OCI-LY3 (cell line): Measurements from ENCODE around the gene SNX27.

Source experiments
- H2AFZ ChIP-seq: fragments of 200-600, 300-600 bp; shearing (Covaris generic); 2 replicates; pipeline ENCODE4 v1.6.0; 2014; ENCODE audit warnings: antibody characterized with exemption, low read depth, low read length
- H3K27ac ChIP-seq: fragments of 200-600, 300-600 bp; sonication (generic); 2 replicates; pipeline ENCODE4 v1.5.1; 2014; ENCODE audit warnings: mild to moderate bottlenecking, low read length, moderate library complexity, mixed read lengths
- H3K27me3 ChIP-seq: fragments of 200-600, 300-600 bp; sonication (generic); 2 replicates; pipeline ENCODE4 v1.6.1; 2014; ENCODE audit warnings: low read depth, low read length, mixed read lengths
- H3K36me3 ChIP-seq: fragments of 200-600, 300-600 bp; sonication (generic); replicated peaks from 2 replicates; pipeline ENCODE3; 2014; ENCODE audit warnings: low read depth, low read length, mixed read lengths
- H3K4me1 ChIP-seq: fragments of 300-600, 200-600 bp; sonication (generic); 2 replicates; pipeline ENCODE4 v1.6.1; 2014; ENCODE audit warnings: low read length, mixed read lengths
- H3K4me2 ChIP-seq: fragments of 200-600, 300-600 bp; sonication (generic); 2 replicates; pipeline ENCODE4 v1.6.1; 2014; ENCODE audit warnings: low read length, mixed read lengths
- H3K4me3 ChIP-seq: fragments of 300-600, 200-600 bp; sonication (generic); 2 replicates; pipeline ENCODE4 v1.5.1; 2014; ENCODE audit warnings: antibody characterized with exemption, mild to moderate bottlenecking, low read length, moderate library complexity
- H3K79me2 ChIP-seq: fragments of 300-600, 200-600 bp; shearing (Covaris generic); 2 replicates; pipeline ENCODE4 v1.6.1; 2014; ENCODE audit warnings: mild to moderate bottlenecking, low read length, mixed read lengths
- H3K9ac ChIP-seq: fragments of 300-600, 200-600 bp; shearing (Covaris generic); 2 replicates; pipeline ENCODE4 v1.6.0; 2014; ENCODE audit warnings: mild to moderate bottlenecking, low read length, moderate library complexity
- H3K9me3 ChIP-seq: fragments of 200-600, 300-600 bp; shearing (Covaris generic); 2 replicates; pipeline ENCODE4 v1.6.1; 2014; ENCODE audit warnings: low read length, mixed read lengths; ENCODE audit not compliant: insufficient read depth
- H4K20me1 ChIP-seq: fragments of 200-600, 300-600 bp; sonication (generic); 2 replicates; pipeline ENCODE4 v1.6.1; 2016; ENCODE audit warnings: low read length, mixed read lengths; ENCODE audit not compliant: insufficient read depth
- CTCF ChIP-seq: fragments of 200-600, 300-600 bp; sonication (generic); IDR thresholded peaks from 2 replicates; pipeline ENCODE4 v1.5.1; 2014; ENCODE audit warnings: antibody characterized with exemption, low read length, low read depth
- EZH2phosphoT487 ChIP-seq: fragments of 200-600 bp; shearing (Covaris generic); IDR thresholded peaks from 2 replicates; pipeline ENCODE4 v1.6.1; 2018; ENCODE audit warnings: antibody characterized with exemption, mixed run types, low read depth

SNX27 gene

DNA sequence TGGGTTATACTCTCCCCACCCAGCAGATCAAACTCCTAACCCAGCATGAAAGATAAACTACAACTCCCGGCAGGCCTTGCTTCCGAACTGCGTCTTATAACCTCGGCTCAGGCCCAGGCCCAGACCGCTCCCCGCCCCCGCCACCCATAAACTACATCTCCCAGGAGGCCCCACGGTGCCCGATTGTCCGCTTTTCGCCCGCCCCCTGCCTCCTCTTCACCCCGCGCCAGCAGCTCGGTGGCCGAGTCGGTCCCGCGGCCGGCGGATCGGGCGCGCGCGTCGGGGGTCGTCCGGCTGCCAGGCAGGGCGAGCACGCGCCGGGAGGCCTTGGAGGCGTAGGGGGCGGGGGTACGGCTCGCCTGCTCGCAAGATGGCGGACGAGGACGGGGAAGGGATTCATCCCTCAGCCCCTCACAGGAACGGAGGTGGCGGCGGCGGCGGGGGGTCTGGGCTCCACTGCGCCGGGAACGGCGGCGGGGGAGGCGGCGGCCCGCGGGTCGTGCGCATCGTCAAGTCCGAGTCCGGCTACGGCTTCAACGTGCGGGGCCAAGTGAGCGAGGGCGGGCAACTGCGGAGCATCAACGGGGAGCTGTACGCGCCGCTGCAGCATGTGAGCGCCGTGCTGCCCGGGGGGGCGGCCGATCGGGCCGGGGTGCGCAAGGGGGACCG, at the start of gene SNX27:
Gene SNX27 (plus strand): TSS at position 219 of the 669 bp plus-strand sequence. CDS start 152 bp downstream, at position 371.
- Histone ChIP-seq H3K4me1 (peaks cover 15% of the 10 kb centered on the region), H3K27ac (peak within 1 kb of the TSS; percentile 47), H3K79me2 (peaks cover 39% of the 10 kb centered on the region)

GRCh38 chr1:151562661-151563060, 49.2 kb upstream of the SNX27 start:
- Histone ChIP-seq H3K4me3 (no peak overlapping the region), H4K20me1 (no peaks in the 10 kb centered on the region), H3K27me3 (peaks cover 17% of the 10 kb centered on the region), H3K4me2 (no peak overlapping the region), H3K79me2 (no peaks in the 10 kb centered on the region), H2AFZ (no peak overlapping the region), H3K9ac (no peak overlapping the region), H3K27ac (no peak overlapping the region), H3K9me3 (no peaks in the 10 kb centered on the region), H3K36me3 (no peaks in the 10 kb centered on the region), H3K4me1 (no peaks in the 10 kb centered on the region)
- no peak for TF ChIP-seq EZH2phosphoT487
- TF ChIP-seq CTCF, result no peak

More for the DNA sequence above, at the start of gene SNX27:
- Histone ChIP-seq H3K27me3 (no peaks in the 10 kb centered on the region), H3K36me3 (no peaks in the 10 kb centered on the region), H3K9me3 (no peaks in the 10 kb centered on the region), H3K9ac (peak within 1 kb of the TSS; percentile 83), H4K20me1 (peaks cover 3% of the 10 kb centered on the region; the same call in 1 of the 2 replicates), H2AFZ (peak within 1 kb of the TSS; percentile 69), H3K4me3 (peak within 1 kb of the TSS; percentile 84), H3K4me2 (peak within 1 kb of the TSS; percentile 96)
- TF ChIP-seq EZH2phosphoT487 (no peak), CTCF (no peak)

GRCh38 chr1:151563376-151563775, 48.5 kb upstream of the SNX27 start:
- H3K9me3 ChIP-seq, result no peaks in the 10 kb centered on the region
- H3K4me1 ChIP-seq, result no peaks in the 10 kb centered on the region
- H3K4me2 ChIP-seq, result no peak overlapping the region
- no peaks in the 10 kb centered on the region for H4K20me1 ChIP-seq
- H3K36me3 ChIP-seq, result no peaks in the 10 kb centered on the region
- H3K27ac ChIP-seq, result no peak overlapping the region
- TF ChIP-seq CTCF (no peak), EZH2phosphoT487 (no peak)
- H2AFZ ChIP-seq, result no peak overlapping the region
- H3K27me3 ChIP-seq, result peaks cover 17% of the 10 kb centered on the region
- no peak overlapping the region for H3K4me3 ChIP-seq
- no peaks in the 10 kb centered on the region for H3K79me2 ChIP-seq
- no peak overlapping the region for H3K9ac ChIP-seq

GRCh38 chr1:151565502-151566189, 46.2 kb upstream of the SNX27 start:
- Histone ChIP-seq H3K4me3 (no peak overlapping the region), H3K27me3 (peaks cover 17% of the 10 kb centered on the region), H3K9ac (no peak overlapping the region), H3K79me2 (no peaks in the 10 kb centered on the region), H3K36me3 (no peaks in the 10 kb centered on the region), H4K20me1 (no peaks in the 10 kb centered on the region), H3K9me3 (no peaks in the 10 kb centered on the region), H3K4me1 (no peaks in the 10 kb centered on the region), H3K4me2 (no peak overlapping the region), H2AFZ (no peak overlapping the region), H3K27ac (no peak overlapping the region)
- TF ChIP-seq CTCF, result no peak
- no peak for TF ChIP-seq EZH2phosphoT487
